DMS153 (cell line): Measurements from ENCODE around the gene SLC41A2.

ENCODE experiments used
- DNase-seq: peaks from one replicate; lab custom pipeline; 2025; lab: John Stamatoyannopoulos, UW

Gene SLC41A2

DNA sequence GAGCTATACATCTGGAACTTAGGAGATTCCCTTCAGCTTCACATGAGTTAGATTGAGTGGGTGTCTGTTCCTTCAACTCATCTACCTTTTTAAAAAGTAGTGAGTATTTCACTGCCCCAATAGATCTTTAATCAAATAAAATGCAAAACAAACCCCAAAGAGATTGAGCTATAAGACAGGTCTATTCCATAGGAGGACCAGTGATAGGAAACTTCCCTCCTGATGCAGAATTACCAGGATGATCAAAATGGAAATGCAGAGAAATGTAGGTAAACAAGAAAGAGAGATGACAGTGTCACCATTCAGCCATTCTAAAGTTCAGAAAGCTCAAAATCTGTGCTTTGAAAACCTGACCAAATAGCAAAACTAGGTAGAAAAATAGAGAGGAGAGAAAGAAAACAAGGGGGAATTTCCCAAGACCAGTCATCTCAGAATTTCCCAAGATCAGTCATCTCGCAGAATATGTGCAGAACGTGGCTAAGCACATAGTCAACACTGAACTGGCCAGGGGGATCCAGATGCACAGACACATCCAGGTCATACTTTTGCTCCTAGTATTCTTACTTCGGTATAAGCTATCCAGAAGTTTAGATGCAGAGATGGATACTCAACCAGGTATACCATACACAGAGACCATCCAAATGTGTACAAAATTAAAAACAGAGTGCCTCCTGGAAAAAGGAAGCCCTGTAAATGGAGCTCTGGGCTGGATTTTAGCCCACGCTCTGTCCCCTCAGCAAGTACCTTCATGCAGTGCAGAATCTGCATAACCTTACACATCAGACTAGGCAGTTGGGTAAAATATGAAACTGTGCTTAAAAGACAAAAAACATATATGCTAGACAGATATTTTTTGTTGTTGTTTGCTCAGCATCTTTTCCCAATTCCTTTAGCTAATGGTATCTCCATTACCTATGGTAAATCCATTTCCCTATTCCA lies 27.4 kb downstream of the SLC41A2 start:
- no peak for DNase-seq

DNA sequence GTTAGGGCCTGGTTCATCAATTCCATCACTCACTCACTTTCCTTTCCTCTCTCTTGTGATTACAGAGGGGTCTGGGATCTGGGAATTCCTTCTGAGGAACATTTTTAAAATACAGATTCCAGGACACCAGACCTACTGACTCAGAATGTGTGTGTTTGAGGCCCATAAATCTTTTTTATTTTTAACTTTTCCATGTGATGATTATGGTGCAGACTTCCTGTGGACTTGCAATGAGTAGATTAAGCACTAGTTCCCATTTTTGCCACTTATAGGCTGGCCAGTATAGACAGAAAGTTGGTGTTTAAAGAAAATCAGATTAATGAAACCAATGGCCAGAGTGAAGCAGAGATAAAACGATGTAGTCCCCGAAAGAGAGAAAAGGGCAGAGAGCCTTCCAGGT lies 28.1 kb downstream of the SLC41A2 start:
- no peak for DNase-seq

DNA sequence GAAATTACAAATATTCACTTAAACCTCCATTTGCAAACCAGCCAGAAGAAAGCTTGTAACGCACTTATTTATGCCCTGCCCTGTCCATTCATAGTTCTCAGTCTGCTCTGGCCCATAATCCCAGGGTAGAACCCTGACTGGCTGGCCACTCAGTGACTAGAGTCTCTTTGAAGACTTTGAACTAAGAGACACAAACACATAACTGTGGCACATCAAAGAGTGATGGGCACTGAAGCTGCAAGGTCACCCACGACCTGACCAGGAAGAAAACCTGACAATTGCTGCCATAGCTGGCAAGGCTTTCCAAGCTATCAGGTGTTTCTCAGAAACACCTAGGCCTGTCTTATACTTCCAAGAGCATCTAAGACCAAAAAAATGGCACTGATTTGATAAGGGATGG lies 28.7 kb downstream of the SLC41A2 start:
- DNase-seq = no peak

DNA sequence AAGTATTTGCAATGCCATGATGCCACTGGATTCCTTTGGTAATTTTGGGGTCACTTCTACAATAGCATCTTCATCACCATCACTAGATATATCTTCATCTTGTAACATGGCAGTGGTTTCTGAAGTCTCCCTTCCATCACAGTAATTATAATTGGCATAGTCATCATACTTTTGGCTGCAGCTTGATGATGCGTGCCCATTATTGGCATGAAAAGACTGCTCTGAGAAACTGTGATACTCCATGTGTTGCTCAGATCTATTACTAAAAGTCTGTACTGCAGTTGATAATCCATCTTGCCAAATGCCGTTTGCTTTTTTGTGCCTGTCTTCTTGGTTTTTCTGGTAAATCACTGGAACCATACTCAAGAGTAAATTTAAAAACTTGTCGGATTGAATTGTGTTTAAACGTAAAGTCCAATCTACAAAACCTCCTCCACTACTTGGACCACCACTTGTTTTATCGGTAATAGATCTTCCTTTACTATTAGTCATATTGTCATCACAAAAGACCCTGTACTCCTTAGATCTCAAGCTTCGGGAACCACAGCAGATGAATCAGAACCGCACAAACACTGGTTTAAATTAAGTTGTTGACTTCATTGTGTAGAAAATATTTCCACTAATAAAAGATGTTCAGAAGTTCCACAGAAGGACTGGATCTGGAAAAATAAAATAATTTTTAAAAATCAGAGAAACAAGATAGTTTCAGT lies 29.9 kb downstream of the SLC41A2 start:
- no peak for DNase-seq

DNA sequence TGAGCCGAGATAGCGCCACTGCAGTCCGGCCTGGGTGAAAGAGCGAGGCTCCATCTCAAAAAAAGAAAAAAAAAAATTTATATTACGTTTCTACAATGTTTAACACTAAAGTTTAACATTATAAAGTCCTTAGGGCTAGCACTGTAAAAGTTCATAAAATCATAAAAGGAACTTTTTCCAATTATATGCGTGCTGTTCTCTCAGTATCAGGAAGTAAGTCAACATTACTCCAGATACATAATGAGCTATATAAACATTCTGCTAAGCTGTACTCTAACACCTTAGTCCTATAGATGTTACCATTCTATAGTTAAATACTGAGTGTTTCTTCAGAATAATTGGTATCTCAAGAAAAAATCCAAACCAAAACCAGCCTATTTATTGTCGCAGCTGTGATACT lies 32.6 kb downstream of the SLC41A2 start:
- DNase-seq = no peak

DNA sequence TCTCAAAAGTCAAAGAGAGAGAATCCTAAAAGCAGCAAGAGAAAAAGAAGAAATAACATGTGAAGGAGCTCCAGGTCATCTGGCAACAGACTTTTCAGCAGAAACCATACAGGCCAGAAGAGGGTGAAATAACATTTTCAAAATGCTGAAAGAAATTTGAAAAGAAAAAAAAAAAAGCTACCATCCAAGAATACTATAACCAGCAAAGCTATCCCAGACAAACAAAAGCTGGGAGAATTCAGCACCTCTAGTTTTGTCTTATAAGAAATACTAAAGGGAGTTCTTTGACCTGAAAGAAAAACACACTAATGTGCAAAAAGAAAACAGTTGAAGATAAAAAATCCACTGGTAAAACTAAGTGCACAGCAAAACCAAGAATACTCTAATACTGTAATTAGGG lies 36.8 kb downstream of the SLC41A2 start:
- no peak for DNase-seq

DNA sequence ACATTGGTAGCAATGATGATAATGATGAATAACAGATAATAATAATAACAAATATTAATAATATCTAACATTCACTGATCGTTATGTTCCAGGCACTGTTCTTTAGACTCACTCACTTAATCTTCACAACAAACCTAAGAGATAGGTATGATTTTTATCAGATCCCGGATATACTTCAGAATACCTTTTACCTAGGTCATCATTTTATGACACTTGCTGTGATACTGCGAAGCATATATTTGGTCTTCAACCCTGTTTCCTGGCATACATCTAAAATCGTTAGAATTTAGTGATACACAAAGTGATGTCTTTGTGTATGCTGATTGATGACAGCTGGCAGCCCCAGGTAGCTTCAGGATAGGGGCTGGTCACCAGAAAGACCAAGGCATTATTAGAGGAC lies 46.1 kb downstream of the SLC41A2 start:
- no peak for DNase-seq

DNA sequence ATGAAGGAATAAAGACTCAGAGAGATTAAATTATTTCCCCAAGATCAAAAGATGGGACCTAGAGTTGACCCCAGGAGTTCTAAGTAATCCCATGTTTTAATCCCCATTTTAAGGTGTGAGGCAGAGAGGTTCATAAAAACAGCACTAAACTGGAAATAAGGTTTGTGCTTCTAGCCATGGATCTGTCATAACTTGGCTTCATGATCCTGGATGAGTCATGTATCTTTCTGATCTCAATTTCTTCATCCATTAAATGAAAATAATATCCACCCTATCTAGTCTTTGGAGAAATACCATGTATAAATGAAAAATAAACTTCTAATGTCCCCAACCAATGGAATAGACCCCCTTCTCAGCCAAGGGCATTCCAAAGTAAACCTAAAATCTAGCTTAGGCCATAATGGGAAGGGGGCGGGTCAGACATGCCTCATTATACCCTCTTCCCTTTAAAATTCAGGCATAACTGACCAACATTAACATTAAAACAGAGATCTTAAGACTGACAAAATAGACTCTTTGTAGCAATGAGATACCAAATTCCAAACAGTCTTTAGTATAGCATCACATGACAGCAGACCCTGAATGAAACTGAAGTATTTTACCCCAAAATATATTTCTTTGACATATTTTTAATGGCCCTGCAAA lies 47.8 kb downstream of the SLC41A2 start:
- DNase-seq = no peak

DNA sequence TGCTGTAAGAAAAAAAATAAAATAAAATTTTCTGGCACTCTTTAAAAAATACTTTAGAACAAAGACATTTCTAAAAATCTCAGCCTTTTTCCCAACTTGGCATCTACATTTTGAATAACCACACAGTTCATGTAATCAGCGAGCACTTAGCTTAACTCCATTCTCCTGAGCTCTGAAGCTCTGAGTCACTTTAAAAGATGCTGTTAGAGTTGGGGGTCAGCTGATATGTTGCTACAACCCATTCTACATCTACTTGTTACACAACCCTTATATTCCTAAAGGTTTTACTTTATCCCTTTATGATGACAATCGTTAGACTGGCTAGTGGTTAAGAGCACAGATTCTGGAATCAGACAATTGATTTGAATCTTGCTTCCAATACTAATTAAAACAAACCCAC lies 48.3 kb downstream of the SLC41A2 start:
- DNase-seq = no peak
